ENCODE results near the gene SELP. TPM values are rescaled to one million over a fixed set of nuclear protein-coding genes. Genes with fewer than 3 reads are reported as not detected.
A peak's percentile ranks its signal among the peaks of the same experiment; 100 is the strongest.

The SELP gene
- total RNA-seq, 1 experiment from 2014 or later: not detected

DNA sequence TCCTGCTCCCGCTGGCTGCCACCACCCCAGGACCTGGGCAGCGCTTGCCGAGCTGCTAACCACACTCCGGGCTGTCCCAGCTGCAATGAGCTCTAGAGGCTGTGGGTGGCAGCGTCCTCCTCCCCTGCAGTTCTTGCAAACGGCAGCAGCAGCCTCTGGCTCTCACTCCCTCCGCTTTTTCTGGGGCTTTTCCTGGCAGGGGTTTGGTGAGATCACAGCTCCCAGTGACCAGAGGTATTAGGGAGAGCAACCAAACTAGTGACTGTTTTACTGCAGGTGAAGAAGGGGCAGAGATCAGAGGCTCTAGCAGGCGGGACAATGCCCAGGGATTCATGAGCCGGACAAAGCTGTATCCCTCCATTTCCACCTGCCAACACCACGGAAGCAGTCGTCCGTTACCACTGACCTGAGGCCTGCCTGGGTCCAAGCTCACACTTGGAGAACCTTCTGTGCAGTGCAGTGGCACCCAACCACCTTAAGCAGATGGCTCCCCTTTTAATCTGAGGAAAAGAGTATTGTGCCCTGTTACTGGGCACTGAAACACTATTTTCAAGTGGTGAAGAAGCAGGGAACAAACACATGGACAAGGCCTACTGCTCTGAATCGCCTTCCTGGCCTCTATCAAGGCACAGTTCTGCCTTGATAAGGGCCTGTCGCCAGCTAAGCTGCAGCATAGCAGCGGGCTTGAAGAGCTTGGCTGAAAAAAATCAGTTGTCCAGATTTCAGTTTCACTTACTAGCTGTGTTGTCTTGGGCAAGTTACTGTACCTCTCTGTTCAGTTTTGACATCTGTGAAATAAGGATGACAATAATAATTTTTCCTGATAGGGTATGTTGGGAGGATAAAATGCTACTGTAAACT is 43.3 kb downstream of the SELP start, which contains the start of gene F5:
Gene F5, minus strand, starts transcription at position 87 of the 861 bp plus-strand sequence. CDS start 95 bp downstream, outside the sequence.
- H3K23me2 ChIP-seq (ENCODE audit: insufficient read length, low read depth, low read length, poor library complexity, severe bottlenecking): no peaks in the 10 kb centered on the region
- no peaks in the 10 kb centered on the region for H3K4me1 ChIP-seq (ENCODE audit: insufficient read depth, low read length)
- H2AK5ac ChIP-seq (ENCODE audit: insufficient read length, low read length): no peak within 1 kb of the TSS
- peak within 1 kb of the TSS; percentile 34 for H3K4me2 ChIP-seq (ENCODE audit: insufficient read depth, insufficient read length, low read length)
- peak; percentile 91 for DNase-seq
- Mint-ChIP-seq H3K4me1 (peaks cover 8% of the 10 kb centered on the region in 2 experiments; a peak in 2 of 4 replicates), H3K27me3 (ENCODE audit: low read depth) (peaks cover 15% of the 10 kb centered on the region), H3K36me3 (ENCODE audit: insufficient read depth in 1 of 3, low read depth in 3 of 3) (no peaks in the 10 kb centered on the region), H3K4me3 (peak within 1 kb of the TSS in 1 of 2 experiments; percentile 29; a peak in 1 of 5 replicates), H3K9me3 (no peaks in the 10 kb centered on the region), H3K27ac (no peak within 1 kb of the TSS)
- H3K9ac ChIP-seq (ENCODE audit: extremely low read depth, insufficient read length, low read length): no peak within 1 kb of the TSS
- no peak within 1 kb of the TSS for H2BK12ac ChIP-seq (ENCODE audit: insufficient read length, low read depth, low read length)
- no peak within 1 kb of the TSS for H4K5ac ChIP-seq (ENCODE audit: insufficient read length, low read depth, low read length)
- H3K23ac ChIP-seq (ENCODE audit: insufficient read length, low read depth, low read length): no peak within 1 kb of the TSS
- H3K27me3 ChIP-seq (ENCODE audit: insufficient read depth, low read length): no peaks in the 10 kb centered on the region
- H3K79me1 ChIP-seq (ENCODE audit: insufficient read depth, low read depth, low read length, poor library complexity, severe bottlenecking): no peaks in the 10 kb centered on the region
- H2BK15ac ChIP-seq (ENCODE audit: low read depth, low read length): no peak within 1 kb of the TSS
- H3K79me2 ChIP-seq (ENCODE audit: insufficient read depth, low read length): no peaks in the 10 kb centered on the region
- H3K27ac ChIP-seq (ENCODE audit: insufficient read length, low read depth, low read length): no peak within 1 kb of the TSS
- H2BK120ac ChIP-seq (ENCODE audit: low read depth, low read length, poor library complexity, severe bottlenecking): no peak within 1 kb of the TSS
- TF ChIP-seq, protein P1, sequence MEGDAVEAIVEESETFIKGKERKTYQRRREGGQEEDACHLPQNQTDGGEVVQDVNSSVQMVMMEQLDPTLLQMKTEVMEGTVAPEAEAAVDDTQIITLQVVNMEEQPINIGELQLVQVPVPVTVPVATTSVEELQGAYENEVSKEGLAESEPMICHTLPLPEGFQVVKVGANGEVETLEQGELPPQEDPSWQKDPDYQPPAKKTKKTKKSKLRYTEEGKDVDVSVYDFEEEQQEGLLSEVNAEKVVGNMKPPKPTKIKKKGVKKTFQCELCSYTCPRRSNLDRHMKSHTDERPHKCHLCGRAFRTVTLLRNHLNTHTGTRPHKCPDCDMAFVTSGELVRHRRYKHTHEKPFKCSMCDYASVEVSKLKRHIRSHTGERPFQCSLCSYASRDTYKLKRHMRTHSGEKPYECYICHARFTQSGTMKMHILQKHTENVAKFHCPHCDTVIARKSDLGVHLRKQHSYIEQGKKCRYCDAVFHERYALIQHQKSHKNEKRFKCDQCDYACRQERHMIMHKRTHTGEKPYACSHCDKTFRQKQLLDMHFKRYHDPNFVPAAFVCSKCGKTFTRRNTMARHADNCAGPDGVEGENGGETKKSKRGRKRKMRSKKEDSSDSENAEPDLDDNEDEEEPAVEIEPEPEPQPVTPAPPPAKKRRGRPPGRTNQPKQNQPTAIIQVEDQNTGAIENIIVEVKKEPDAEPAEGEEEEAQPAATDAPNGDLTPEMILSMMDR (conservative IDR thresholded peaks at IDR 0.05): peak; percentile 66
- H3K14ac ChIP-seq (ENCODE audit: insufficient read depth, low read length): peak within 1 kb of the TSS; percentile 76; the same call in 1 of the 2 replicates
- no peaks in the 10 kb centered on the region for H3K9me3 ChIP-seq (ENCODE audit: control insufficient read depth, low read depth, low read length)
- no peak within 1 kb of the TSS for H3K56ac ChIP-seq (ENCODE audit: insufficient read length, low read depth, low read length)
- no peak within 1 kb of the TSS for H3K4ac ChIP-seq (ENCODE audit: low read depth, low read length)
- no peak within 1 kb of the TSS for H2BK5ac ChIP-seq (ENCODE audit: insufficient read length, low read length)
- H2BK20ac ChIP-seq (ENCODE audit: low read depth, low read length, poor library complexity, severe bottlenecking): peak within 1 kb of the TSS; percentile 77
- H2AFZ ChIP-seq (ENCODE audit: low read length): peak within 1 kb of the TSS; percentile 46
- WGBS (ENCODE audit: extremely low coverage, insufficient read length, low lambda C conversion rate): no CpG with 5 or more reads among the region's 15 CpGs
- no peak within 1 kb of the TSS for H3T11ph ChIP-seq (ENCODE audit: low read length)
- no peaks in the 10 kb centered on the region for H4K20me1 ChIP-seq (ENCODE audit: control insufficient read depth, insufficient read depth, insufficient read length)
- H4K91ac ChIP-seq (ENCODE audit: insufficient read length, low read depth, low read length): no peak within 1 kb of the TSS
- no peak within 1 kb of the TSS for H4K8ac ChIP-seq (replicated peaks; ENCODE audit: insufficient read length, low read depth, low read length)
- peak within 1 kb of the TSS; percentile 64 for H3K18ac ChIP-seq (ENCODE audit: insufficient read length, low read depth, low read length)

All from H9 (cell line).